ENCODE measurements around the gene KCNH1.

The KCNH1 gene

DNA sequence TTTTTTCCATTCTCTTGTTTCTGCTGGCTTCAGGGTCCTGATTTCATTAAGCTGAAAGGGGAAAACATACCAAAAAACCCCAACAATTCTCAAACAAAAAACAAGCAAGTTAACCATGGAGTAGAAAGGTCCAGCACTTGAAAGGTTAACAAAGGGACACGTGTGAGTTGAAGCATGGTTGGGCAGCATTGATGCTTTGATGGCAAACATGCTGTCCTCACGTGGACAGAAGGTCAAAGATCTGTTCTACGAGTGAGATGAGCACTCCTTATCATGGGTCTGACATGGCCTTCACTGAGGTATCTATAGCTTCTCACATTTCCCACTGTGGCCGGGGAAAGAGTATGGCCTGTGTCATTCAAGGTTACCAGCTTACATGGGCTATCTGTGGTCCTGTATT lies 410.3 kb downstream of the KCNH1 start:
- DNase-seq (ENCODE audit: low spot score) = no peak

DNA sequence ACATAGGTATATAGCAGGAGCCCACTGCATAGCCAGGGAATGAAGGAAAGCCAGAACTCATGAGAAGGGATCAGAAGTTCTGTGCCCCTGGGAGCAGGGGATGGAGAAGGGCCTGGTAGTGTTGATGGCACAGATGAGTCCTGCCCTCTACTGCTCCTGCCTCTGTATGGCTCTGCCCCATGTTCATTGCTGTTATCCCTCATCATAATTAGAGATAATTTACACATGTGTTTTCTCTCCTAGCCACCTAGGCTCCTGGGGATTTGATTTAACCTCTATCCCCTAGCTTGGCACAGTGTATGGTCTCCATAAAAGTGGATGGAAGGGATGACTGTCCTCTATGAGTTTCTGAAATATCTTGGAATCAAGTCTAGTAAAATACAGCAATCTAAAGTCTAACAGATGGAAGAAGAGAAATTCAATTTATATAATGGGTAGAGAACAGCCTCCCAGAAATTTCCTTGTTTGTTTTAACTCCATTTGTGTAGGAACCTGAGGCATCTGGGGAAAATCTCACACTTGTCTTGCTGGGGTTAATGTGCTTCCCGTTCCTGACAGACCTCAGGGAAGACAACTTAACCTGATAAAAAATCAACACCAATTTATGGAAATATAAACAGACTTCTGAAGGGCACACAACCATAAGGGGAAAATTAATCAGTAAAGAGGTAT lies 411.4 kb downstream of the KCNH1 start:
- no peak for DNase-seq (ENCODE audit: low spot score)

DNA sequence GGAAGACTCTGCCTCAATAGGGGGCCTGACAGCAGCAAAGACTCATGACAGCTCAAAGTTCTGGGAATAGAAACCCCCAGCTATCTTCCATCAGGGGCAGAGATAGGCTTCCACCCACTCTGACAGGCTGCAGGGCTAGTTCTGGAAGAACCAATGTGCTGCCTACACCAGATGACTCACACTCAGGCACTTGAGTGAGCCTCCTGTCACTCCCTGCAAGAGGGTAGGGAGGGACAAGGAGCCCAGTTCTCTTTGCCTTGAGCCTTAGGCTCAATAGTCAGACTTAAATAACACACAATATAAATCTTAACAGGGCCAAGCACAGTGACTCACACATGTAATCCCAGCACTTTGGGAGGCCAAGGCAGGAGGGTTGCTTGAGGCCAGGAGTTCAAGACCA lies 418.9 kb downstream of the KCNH1 start:
- DNase-seq (ENCODE audit: low spot score) = no peak

DNA sequence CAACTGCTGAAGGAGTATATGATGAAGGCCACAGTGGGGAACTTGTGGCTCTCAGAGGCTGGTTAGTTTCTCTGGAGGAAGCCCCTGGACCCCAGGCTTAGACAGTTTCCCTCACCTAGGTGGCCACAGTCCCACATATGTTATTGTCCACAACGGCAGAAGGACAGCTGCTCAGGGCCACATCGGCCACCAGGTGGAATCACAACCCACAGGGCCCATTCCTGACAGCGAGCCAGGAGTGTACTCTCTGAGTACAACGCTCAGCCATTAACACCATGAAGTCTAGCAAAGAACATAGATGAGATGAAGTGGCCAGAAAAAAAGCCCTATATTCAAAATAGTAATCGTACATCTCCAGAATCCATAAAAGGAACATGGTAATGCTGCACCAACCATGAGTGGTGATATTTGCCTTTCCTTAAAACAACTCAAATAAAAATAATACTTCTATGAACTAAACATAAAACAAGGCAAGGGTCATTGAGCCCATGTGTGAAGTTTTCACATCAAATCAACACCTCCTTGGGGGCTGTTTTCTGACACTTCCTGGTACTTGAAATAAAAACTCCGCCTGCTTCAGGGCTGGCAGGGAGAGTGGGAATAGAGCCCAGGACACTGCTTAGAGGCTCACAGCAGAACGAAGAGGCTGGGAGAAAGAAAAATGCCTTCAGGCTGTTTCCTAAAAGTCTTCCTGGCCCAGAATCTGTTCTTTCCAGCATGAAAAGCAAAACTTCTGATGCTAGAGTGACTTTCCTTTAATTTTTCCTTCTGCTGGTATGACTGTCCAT lies 421.9 kb downstream of the KCNH1 start:
- no peak for DNase-seq (ENCODE audit: low spot score)

DNA sequence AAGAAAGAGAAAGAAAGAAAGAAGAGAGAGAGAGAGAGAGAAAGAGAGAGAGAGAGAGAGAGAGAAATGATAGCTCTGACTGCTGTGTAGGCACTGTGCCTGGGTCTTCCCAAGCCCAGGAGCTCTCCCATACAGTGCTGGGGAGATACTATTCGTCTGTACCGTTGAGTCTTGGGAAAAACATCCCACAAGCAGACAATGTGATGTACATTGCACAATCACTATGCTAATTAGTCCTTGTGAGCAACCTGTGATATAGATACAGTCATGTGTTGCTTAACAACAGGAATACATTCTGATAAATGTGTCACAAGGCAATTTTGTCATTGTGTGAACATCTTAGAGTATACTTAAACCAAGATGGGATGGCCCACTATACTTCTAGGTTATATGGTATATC lies 424.2 kb downstream of the KCNH1 start:
- DNase-seq (ENCODE audit: low spot score) = no peak

DNA sequence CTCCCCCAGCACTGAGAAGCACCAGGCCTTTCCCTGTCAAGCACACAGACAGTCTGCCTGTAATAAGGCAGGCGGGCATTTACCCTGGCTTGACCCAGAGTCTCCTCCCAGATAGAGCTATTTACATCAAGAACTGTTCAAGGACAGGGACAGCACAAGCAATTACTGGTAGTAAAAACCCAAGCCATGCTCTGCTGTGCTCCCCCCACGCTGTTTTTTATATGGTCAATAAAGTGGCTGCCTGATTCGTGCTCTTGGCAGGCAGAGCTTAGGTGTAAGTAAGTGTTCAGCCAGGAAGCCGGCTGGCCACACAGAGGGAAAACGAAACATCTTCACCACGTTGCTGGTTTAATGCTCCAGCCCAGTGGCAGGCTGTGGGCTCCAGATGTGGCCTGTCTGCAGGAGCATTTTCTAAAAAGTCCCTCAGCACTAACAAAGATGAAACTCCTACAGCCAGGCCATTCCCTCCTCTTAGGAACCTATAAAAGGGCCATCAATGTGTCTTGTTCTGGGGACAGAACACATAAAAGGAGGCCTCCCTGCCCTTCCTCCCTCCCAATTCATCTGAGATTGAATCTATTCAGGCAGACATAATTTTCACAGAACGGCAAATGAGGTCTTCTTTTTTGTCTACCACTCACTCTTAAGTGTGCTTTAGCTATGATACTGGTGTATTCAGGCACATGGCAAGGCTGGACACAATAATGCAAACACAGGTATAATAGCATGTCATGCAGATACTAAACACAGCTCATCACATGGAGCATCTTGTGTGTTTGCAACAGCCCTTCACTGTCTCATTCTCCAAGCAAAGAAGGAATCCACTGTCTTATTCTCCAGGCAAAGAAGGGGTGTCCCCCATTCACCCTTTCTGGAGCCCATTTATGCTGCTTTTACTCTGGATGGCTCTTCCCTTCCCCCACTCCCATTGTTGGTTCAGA lies 426.4 kb downstream of the KCNH1 start:
- DNase-seq (ENCODE audit: low spot score) = no peak

DNA sequence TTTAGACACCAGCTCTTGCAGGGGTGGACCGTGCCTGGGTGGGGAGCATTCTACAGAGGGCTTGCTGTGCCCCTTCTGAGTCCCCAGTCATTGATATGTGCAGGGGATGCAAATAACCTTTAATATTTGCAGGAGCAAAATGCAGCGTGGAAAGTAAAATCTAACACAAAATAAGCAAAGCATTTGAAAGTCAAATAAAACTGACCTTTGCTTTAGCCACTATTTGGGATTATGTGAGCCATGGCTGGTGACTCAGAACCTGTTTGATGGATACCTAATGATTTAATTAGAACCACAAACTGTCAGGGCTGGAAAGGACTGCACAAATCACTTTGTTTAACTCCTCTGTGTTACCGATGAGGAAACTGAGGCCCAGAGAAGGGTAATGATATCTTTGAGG lies 427.7 kb downstream of the KCNH1 start:
- no peak for DNase-seq (ENCODE audit: low spot score)

DNA sequence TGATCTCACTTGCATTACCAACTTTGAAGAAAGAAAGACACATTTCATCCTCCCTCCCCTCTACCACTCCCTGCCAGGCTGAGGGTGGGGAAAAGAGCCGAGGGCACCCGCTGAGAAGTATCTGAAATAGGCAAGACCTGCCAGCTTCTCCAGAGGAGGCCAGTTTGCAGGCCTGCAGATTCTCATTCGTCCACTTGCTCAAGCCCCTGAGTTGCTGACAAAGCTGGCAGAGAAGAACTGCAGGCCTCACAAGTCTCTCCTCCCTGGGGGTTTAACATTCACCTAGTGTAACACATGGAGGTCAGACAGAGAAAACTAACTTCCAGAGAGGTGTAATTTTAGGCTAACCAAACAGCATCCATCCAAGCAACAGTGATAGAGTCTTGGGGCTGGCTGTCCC lies 428.9 kb downstream of the KCNH1 start:
- DNase-seq (ENCODE audit: low spot score) = no peak

DNA sequence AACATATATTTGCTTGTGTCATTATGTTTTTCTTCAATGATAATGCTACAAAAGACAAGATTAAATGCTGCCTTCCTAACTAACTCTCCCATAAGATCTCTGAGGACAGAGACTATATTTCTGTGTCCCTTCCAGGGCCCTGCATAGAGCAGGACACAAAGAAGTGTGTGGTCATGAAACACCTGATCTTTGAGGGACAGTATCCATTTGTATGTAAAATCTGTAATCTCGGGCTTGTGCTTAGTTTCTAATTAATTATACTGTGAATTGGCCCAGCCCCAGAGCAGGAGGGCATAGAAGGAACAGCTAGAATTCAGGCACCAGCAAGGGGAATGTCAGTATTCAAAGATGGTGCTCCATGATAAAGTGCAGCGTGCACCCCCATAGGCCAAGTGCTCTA lies 430.4 kb downstream of the KCNH1 start:
- DNase-seq (ENCODE audit: low spot score) = no peak

DNA sequence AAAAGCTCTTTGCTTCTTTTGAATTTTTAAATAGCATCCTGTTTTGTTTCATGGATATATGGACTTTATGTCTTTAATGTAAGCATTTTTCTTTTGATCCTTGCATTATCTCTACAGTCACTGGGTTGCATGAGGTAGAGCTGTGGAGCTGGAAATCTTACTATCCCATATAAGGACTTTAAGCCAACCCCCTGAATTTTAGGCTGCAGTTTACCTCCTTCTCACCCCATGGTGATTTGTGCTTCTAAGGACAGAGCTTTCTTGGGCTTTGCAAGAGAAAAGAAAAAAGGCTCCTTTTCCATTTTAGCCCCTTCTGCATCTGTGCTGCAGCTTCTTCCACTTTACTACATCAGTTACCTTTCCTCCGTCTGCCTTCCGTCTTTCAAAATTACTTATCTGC lies 431.4 kb downstream of the KCNH1 start:
- no peak for DNase-seq (ENCODE audit: low spot score)

DNA sequence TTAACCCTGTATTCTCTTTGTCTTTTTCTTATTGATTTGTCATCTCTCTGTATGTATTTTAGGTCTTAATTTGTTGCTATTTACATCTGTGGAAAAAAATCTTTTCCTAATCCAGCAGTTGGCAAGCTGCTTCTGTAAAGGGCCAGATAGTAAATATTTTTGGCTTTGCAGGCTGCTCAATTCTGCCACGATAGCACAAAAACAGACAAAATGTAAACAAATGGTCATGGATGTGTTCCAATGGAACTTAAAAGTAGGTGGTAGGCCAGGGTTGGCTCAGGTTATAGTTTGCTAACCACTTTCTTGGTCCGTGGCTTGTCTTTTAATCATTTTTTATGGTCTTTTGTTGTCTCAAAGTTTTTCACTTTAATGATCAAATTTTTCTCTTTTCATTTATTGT lies 433.4 kb downstream of the KCNH1 start:
- DNase-seq (ENCODE audit: low spot score) = no peak

DNA sequence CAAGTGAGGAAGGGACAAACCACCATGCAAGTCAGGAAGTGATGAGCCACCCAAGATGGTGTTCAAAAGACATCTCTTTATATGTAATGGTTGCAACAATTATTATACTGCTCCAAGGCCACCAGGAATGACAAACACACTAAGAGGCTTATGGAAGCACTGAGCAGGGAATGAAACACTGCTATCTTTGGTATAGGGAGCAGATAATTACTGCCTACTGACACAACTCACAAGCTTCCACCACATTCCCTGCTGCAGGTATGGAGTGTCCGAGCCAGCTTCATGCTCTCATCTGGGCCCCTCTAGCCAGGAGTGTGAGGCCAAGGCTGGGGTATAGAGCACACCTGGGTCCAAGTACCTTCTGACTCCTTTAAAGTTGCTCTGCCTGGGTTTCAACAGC lies 433.9 kb downstream of the KCNH1 start:
- DNase-seq (ENCODE audit: low spot score) = no peak

DNA sequence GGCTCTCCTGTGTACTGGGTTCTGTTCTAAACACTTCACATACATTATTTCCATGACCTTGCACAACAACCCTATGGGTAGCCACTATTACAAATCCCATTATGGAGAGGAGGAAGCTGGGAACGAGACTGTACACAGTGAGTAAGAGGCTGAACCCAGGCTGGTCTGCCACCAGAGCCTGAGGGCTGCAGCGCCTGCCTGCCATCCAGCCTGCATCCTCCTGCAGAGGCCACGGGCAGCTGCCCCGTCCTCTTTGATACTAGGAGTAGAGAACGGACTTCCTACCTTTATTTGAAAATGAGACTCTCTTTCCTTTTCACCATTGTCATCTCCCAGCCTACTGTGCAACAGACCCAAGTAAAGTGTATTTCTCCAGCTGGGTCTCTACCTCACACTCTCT lies 435.3 kb downstream of the KCNH1 start:
- no peak for DNase-seq (ENCODE audit: low spot score)

DNA sequence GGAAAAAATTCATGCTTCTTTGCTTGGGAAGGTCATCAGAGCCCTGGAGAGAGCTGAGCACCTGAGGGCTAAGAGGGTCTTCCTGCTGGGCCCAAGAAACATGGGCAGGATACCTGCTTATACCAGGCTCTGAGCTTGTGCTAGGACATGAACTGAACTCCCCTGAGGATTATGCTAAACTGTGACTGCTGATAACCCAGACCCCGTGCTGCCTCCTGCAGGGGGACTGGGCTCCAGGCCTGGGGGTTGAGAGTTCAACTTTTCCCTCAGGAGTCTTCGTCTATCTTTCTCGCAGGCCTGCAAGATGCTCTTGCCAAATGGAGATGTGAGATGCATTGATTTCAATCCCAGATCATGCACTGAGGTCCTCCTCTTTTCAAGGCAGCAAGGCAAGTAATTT lies 436.8 kb downstream of the KCNH1 start:
- no peak for DNase-seq (ENCODE audit: low spot score)

DNA sequence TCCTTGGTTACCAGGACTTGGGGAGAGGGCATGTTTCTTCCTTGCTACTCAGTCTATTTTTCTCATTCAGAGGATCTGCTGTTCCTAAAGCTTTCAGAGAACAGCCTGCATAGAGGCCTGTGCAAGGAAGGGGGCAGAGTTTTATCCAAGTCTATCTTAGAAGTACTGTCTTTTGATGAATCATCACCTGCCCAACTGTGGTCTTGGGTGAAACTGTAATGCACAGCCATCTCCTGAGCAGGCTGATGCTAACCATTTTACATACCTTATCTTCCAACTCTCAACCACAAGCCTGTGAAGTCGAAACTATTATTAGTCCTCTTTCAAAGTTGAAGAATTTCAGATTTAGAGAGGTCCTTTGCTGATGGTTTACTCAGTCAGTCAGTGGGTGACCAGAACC lies 437.2 kb downstream of the KCNH1 start:
- no peak for DNase-seq (ENCODE audit: low spot score)

DNA sequence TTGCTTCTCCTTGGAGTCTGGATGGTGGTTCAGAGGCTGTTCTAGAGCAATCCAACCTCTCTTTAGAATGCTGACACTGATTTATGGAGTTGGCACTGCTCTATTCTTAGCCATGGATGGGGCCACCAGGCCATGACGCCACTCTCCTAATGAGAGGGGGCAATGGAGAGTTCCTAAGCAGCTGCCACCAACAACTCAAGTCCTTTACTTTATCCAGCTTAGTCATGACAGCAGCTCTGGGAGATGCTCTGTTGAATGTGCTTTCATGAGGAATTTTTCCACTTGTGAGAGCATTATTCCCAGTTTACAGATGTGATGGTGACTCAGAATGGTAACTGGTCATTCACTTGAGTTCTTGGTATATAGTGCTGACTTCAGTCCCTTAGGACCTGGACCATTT lies 438.9 kb downstream of the KCNH1 start:
- no peak for DNase-seq (ENCODE audit: low spot score)

DNA sequence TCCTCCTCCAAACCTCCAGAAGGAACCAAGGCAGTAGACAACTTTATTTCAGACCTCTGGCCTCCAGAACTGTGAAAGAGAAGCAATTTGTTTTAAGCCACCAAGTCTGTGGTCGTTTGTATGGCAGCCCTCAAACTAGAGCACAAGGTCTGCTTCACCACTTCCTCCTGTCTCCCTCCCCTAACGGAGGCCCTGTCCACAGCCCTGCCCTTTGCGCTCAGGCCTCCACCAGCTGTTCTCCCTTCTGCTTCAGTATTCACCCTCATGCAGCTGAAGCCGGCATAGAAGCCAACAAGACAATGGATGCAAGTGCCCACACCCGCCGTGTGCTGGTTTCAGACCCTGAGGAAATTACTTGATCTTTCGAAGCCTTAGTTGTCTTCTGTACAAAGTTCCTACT lies 441.2 kb downstream of the KCNH1 start:
- no peak for DNase-seq (ENCODE audit: low spot score)

DNA sequence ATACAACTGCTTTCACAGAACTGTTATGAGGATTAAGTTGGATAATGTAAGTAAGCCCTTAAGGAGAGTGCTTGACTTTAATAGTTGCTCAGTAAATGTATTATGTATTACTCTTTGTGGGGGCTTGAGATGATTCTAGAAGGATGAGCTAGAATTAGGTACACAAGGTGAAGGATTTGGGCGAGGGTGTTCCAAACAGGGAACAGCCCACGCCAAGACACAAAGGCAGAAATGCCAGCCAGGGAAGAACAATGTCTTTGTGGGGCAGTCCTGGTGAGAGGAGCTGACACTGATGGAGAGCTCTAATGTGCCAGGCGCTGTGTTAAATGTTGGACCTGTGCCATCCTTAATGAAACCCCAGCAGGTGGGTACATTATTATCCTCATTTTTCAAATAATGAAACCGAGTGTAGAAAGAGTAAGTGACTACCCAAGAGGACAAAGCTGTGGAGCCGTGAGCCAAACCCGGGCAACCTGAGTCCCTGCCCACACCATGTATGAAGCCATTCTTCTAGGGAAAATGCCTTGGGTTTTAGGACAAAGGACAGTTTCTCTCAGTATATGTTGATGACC lies 442.8 kb downstream of the KCNH1 start:
- no peak for DNase-seq (ENCODE audit: low spot score)

DNA sequence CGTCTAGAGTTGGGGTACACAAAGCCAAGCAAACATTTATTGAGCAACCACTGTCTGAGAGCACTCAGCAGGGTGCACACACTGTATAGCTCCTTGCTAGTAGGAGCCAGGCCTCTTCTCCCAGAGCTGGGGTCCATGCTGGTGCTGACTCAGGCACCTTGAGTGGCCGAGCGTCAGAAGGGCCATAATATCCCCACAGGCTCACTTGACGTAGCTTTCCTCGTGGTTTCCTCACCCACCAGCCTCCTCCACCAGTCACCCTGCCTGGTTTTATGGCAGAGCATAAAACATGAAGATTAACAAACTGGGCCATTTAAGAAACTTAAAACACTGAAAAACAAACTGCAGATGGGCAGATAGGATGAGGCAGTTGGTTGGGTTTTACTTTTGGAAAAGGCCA lies 443.7 kb downstream of the KCNH1 start:
- DNase-seq (ENCODE audit: low spot score) = no peak

DNA sequence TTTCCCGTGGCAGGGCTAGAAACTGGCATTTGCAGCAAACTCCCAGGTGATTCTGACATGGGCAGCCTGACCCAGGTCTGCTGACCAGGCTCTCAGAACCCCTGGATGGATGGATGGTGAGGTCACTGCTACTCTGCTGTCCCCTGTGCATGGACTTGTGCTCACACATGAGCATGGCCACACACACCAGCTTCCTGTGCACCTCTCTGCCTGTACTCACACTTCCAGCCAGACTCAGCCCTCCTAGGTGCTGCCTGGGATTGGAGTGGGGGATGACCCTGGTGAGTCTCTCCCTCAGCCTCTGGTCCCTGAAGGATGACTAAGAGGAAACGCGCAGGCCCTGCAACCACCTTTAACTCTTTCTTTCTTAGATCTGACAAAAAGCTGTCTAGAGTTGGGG lies 444.1 kb downstream of the KCNH1 start:
- DNase-seq (ENCODE audit: low spot score) = no peak

DNA sequence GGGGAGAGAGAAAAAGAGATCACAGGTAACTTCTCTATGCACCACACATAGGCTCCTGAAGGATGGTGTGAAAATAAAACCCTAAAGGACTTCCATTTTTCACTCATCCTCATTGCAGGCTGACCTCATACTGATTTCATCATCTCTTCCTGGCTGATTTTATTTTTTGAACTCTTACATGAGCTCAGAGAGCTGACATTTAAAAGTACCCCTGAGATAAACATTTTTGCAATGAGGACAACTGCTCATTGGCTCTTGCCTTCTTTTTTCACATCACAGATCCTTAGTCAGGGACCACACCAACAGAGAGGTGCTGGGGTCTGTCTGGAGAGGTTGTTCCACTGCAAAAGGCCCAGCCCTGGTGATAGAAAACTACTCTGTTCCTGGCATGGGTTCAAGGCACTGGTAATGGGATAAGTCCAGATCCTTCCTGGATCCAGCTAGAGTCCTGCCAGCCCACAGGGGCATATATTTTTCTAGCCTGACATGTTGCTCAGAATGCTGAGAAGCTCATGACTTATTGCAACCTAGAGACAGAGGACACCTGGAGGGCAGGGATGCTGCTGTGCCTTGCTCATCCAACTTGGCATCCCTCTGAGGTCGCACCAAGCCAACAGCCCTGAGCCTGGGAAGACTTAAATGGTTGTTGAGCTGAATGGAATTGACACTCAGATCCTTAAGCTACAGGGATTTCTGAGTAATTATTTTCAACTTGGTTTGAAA lies 445.3 kb downstream of the KCNH1 start:
- DNase-seq (ENCODE audit: low spot score) = no peak
